ENCODE measurements around the gene FGL2. TPM values are rescaled to one million over a fixed set of nuclear protein-coding genes. Genes with fewer than 3 reads are reported as not detected.
A peak's percentile ranks its signal among the peaks of the same experiment; 100 is the strongest.

The FGL2 gene
- total RNA-seq, result 0.19 TPM in 1 of 3 replicates, not detected in the others
- long read RNA-seq, result 0 reads

- peak within 1 kb of the TSS; percentile 20 for H3K4me3 Mint-ChIP-seq (ENCODE audit: unreplicated experiment)
- peaks cover 2% of the 10 kb centered on the region for H3K36me3 Mint-ChIP-seq (ENCODE audit: low read depth)
- H3K27me3 Mint-ChIP-seq (ENCODE audit: low read depth), result no peaks in the 10 kb centered on the region
Measured at GRCh38 chr7:77199013-77199966, at the start of gene FGL2. Gene FGL2, minus strand, starts transcription at chr7:77199819. Its CDS starts 26 bp downstream, at chr7:77199793.

GRCh38 chr7:77248154-77248553 is 48.5 kb upstream of the FGL2 start:
- peaks cover 26% of the 10 kb centered on the region for H3K4me1 Mint-ChIP-seq (ENCODE audit: low read depth)
- no peak for TF ChIP-seq CTCF (IDR thresholded peaks at IDR 0.05)

More at GRCh38 chr7:77199013-77199966, at the start of gene FGL2:
- no peaks in the 10 kb centered on the region for H3K9me3 Mint-ChIP-seq (ENCODE audit: low read depth)
- H3K27ac Mint-ChIP-seq (ENCODE audit: unreplicated experiment), result no peak within 1 kb of the TSS
- TF ChIP-seq CTCF (IDR thresholded peaks at IDR 0.05), result no peak
- peaks cover 8% of the 10 kb centered on the region for H3K4me1 Mint-ChIP-seq (ENCODE audit: low read depth)
- no peak for DNase-seq (ENCODE audit: low spot score)

GRCh38 chr7:77247206-77247850 is 47.7 kb upstream of the FGL2 start:
- H3K4me3 Mint-ChIP-seq (ENCODE audit: unreplicated experiment), result no peak overlapping the region

More at GRCh38 chr7:77248154-77248553, 48.5 kb upstream of the FGL2 start:
- DNase-seq (ENCODE audit: low spot score), result no peak
- no peak overlapping the region for H3K27ac Mint-ChIP-seq (ENCODE audit: unreplicated experiment)
- H3K4me3 Mint-ChIP-seq (ENCODE audit: unreplicated experiment), result no peak overlapping the region
- no peaks in the 10 kb centered on the region for H3K9me3 Mint-ChIP-seq (ENCODE audit: low read depth)
- no peaks in the 10 kb centered on the region for H3K36me3 Mint-ChIP-seq (ENCODE audit: low read depth)
- no peaks in the 10 kb centered on the region for H3K27me3 Mint-ChIP-seq (ENCODE audit: low read depth)

GRCh38 chr7:77246026-77246640 is 46.5 kb upstream of the FGL2 start:
- H3K9me3 Mint-ChIP-seq (ENCODE audit: low read depth), result no peaks in the 10 kb centered on the region
- peaks cover 2% of the 10 kb centered on the region for H3K36me3 Mint-ChIP-seq (ENCODE audit: low read depth)
- no peak for TF ChIP-seq CTCF (IDR thresholded peaks at IDR 0.05)
- no peak overlapping the region for H3K27ac Mint-ChIP-seq (ENCODE audit: unreplicated experiment)
- DNase-seq (ENCODE audit: low spot score), result no peak
- peaks cover 32% of the 10 kb centered on the region for H3K4me1 Mint-ChIP-seq (ENCODE audit: low read depth)
- H3K27me3 Mint-ChIP-seq (ENCODE audit: low read depth), result no peaks in the 10 kb centered on the region
- H3K4me3 Mint-ChIP-seq (ENCODE audit: unreplicated experiment), result no peak overlapping the region

More at GRCh38 chr7:77247206-77247850, 47.7 kb upstream of the FGL2 start:
- no peak overlapping the region for H3K27ac Mint-ChIP-seq (ENCODE audit: unreplicated experiment)
- H3K27me3 Mint-ChIP-seq (ENCODE audit: low read depth), result no peaks in the 10 kb centered on the region
- TF ChIP-seq CTCF (IDR thresholded peaks at IDR 0.05), result peak; percentile 96
- DNase-seq (ENCODE audit: low spot score), result no peak
- no peaks in the 10 kb centered on the region for H3K9me3 Mint-ChIP-seq (ENCODE audit: low read depth)
- no peaks in the 10 kb centered on the region for H3K36me3 Mint-ChIP-seq (ENCODE audit: low read depth)
- peaks cover 34% of the 10 kb centered on the region for H3K4me1 Mint-ChIP-seq (ENCODE audit: low read depth)

All from chondrocyte (in vitro differentiated cells).